ENCODE data around the gene ISYNA1. TPM values are rescaled to one million over a fixed set of nuclear protein-coding genes. Genes with fewer than 3 reads are reported as not detected.

Gene ISYNA1
- total RNA-seq, 1 donor from 2014 or later, result 178 TPM

- H3K36me3 Mint-ChIP-seq (ENCODE audit: unreplicated experiment), result no peaks in the 10 kb centered on the region
- no peak for DNase-seq (ENCODE audit: extremely low spot score, unreplicated experiment)
- H3K4me3 Mint-ChIP-seq (ENCODE audit: unreplicated experiment), result no peak within 1 kb of the TSS
- TF ChIP-seq, protein P1, sequence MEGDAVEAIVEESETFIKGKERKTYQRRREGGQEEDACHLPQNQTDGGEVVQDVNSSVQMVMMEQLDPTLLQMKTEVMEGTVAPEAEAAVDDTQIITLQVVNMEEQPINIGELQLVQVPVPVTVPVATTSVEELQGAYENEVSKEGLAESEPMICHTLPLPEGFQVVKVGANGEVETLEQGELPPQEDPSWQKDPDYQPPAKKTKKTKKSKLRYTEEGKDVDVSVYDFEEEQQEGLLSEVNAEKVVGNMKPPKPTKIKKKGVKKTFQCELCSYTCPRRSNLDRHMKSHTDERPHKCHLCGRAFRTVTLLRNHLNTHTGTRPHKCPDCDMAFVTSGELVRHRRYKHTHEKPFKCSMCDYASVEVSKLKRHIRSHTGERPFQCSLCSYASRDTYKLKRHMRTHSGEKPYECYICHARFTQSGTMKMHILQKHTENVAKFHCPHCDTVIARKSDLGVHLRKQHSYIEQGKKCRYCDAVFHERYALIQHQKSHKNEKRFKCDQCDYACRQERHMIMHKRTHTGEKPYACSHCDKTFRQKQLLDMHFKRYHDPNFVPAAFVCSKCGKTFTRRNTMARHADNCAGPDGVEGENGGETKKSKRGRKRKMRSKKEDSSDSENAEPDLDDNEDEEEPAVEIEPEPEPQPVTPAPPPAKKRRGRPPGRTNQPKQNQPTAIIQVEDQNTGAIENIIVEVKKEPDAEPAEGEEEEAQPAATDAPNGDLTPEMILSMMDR (IDR thresholded peaks at IDR 0.05), result no peak
- H3K27ac Mint-ChIP-seq (ENCODE audit: unreplicated experiment), result no peak within 1 kb of the TSS
- peaks cover 20% of the 10 kb centered on the region for H3K4me1 Mint-ChIP-seq (ENCODE audit: unreplicated experiment)
- H3K9me3 Mint-ChIP-seq (ENCODE audit: unreplicated experiment), result no peaks in the 10 kb centered on the region
- peaks cover 3% of the 10 kb centered on the region for H3K27me3 Mint-ChIP-seq (ENCODE audit: unreplicated experiment)
Measured at GRCh38 chr19:18397242-18398202, 40.4 kb downstream of the ISYNA1 start, which contains the start of gene LRRC25. Gene LRRC25 (minus strand): TSS chr19:18397622. CDS start chr19:18396963, 659 bp downstream.

GRCh38 chr19:18396471-18397241 lies 41.3 kb downstream of the ISYNA1 start:
- H3K27ac Mint-ChIP-seq (ENCODE audit: unreplicated experiment), result no peak overlapping the region
- peaks cover 3% of the 10 kb centered on the region for H3K27me3 Mint-ChIP-seq (ENCODE audit: unreplicated experiment)
- TF ChIP-seq, protein P1 (IDR thresholded peaks at IDR 0.05), result no peak
- H3K9me3 Mint-ChIP-seq (ENCODE audit: unreplicated experiment), result no peaks in the 10 kb centered on the region
- no peaks in the 10 kb centered on the region for H3K36me3 Mint-ChIP-seq (ENCODE audit: unreplicated experiment)
- no peak overlapping the region for H3K4me3 Mint-ChIP-seq (ENCODE audit: unreplicated experiment)
- no peak for DNase-seq (ENCODE audit: extremely low spot score, unreplicated experiment)
- H3K4me1 Mint-ChIP-seq (ENCODE audit: unreplicated experiment), result peaks cover 15% of the 10 kb centered on the region

DNA sequence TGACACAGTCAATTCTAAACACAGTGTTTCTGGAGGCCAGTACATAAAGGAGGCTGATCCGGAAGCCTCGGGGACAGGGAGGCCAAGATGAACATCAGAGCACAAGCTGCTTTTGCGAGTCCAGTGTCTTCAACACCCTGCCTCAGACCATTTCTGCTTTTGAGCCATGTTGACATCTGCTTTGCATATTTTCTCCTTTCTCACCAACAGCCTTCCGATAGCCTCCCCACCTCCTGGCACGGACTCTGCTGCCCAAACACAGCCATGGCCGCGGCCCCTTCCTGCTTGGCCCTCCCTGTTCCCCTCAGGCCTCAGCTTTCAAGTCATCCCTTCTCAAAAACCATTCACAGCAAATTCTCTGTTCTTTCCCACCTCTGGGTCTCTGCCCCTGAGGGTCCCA lies 44.1 kb downstream of the ISYNA1 start:
- Mint-ChIP-seq H3K9me3 (ENCODE audit: unreplicated experiment) (no peaks in the 10 kb centered on the region), H3K36me3 (ENCODE audit: unreplicated experiment) (peaks cover 7% of the 10 kb centered on the region), H3K4me1 (ENCODE audit: unreplicated experiment) (peaks cover 9% of the 10 kb centered on the region), H3K27ac (ENCODE audit: unreplicated experiment) (no peak overlapping the region), H3K4me3 (ENCODE audit: unreplicated experiment) (no peak overlapping the region), H3K27me3 (ENCODE audit: unreplicated experiment) (peaks cover 3% of the 10 kb centered on the region)
- TF ChIP-seq, protein P1 (IDR thresholded peaks at IDR 0.05), result no peak
- no peak for DNase-seq (ENCODE audit: extremely low spot score, unreplicated experiment)

- Mint-ChIP-seq H3K9me3 (ENCODE audit: unreplicated experiment) (no peaks in the 10 kb centered on the region), H3K27ac (ENCODE audit: unreplicated experiment) (no peak overlapping the region), H3K27me3 (ENCODE audit: unreplicated experiment) (peaks cover 3% of the 10 kb centered on the region), H3K4me3 (ENCODE audit: unreplicated experiment) (no peak overlapping the region), H3K4me1 (ENCODE audit: unreplicated experiment) (peaks cover 14% of the 10 kb centered on the region), H3K36me3 (ENCODE audit: unreplicated experiment) (peaks cover 7% of the 10 kb centered on the region)
- no peak for DNase-seq (ENCODE audit: extremely low spot score, unreplicated experiment)
- TF ChIP-seq, protein P1 (IDR thresholded peaks at IDR 0.05), result no peak
Measured at GRCh38 chr19:18392926-18393325, 45.0 kb downstream of the ISYNA1 start.

- Mint-ChIP-seq H3K36me3 (ENCODE audit: unreplicated experiment) (peaks cover 7% of the 10 kb centered on the region), H3K4me3 (ENCODE audit: unreplicated experiment) (no peak overlapping the region), H3K27me3 (ENCODE audit: unreplicated experiment) (no peaks in the 10 kb centered on the region), H3K9me3 (ENCODE audit: unreplicated experiment) (no peaks in the 10 kb centered on the region), H3K27ac (ENCODE audit: unreplicated experiment) (no peak overlapping the region), H3K4me1 (ENCODE audit: unreplicated experiment) (peaks cover 16% of the 10 kb centered on the region)
- no peak for DNase-seq (ENCODE audit: extremely low spot score, unreplicated experiment)
- TF ChIP-seq, protein P1 (IDR thresholded peaks at IDR 0.05), result no peak
Measured at GRCh38 chr19:18392417-18392816, 45.5 kb downstream of the ISYNA1 start.

Data from osteocyte (in vitro differentiated cells).